HS-27A (cell line): ENCODE data around the gene PPP1R12B.
"Not testable (repeated sequence)": the region's sequence is repeated elsewhere in the genome, so short reads cannot be mapped to it uniquely, and the experiment has no call there.

Experiments used
- DNase-seq: peaks from one replicate; pipeline ENCODE4 v3.0.0-alpha.2; 2012; ENCODE audit warnings: low read depth, missing footprints

Gene PPP1R12B

DNA sequence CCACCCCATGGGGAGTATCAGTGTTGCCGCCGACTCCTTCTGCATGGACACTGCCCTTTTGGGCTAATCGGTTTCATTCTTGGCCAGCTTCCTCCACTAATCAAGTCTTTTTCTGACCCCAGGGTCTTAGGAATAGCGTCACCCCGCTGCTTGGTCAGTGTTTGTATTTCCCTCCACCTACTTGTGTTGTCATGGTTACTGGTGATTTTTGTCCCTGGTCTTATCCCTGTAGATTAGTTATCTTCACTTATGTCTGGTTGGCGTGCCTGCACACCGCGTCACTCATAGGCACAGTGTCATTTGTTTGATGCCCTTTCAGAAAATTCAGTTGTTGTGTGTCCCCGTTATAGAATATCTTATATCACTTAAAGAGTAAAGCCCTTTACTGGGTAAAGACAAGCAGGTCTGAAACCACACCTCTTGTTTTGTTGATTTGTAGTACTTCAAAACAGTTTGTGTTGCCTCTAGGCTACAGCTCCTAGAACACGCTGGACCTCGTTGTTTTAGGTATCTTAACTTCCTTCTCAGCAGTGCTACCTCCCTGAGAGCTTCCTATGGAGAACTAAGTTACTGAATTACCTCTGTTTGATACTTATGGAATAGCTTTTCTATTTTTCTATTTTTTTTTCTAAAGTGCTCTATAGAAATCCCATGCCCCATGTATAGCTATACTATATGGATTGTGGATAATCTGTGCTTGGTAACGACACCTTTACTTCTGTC is 868 bp downstream of the PPP1R12B start:
- no peak for DNase-seq

- DNase-seq = no peak
Observed at GRCh38 chr1:202351725-202352124, 3.2 kb downstream of the PPP1R12B start.

DNA sequence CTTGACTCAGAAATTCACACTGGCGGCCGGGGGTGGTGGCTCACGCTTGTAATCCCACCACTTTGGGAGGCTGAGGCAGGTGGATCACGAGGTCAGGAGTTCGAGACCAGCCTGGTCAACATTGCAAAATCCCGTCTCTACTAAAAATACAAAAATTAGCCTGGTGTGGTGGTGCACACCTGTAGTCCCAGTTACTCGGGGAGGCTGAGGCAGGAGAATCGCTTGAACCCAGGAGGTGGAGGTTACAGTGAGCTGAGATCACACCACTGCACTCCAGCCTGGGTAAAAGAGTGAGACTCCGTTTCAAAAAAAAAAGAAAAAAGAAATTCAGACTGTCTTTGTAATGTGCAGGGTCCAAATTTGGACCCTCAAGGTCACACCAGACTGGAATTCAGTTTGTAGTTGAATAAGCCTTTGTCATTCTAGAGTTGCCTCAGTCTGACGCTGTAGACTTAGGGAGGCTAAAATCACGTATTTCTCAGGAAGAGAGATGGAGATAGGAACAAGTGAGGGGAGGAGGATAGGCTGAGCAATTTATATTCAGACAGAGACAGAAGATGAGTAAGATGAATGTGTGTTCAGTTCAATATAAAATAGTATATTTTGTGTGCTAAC is 4.2 kb downstream of the PPP1R12B start:
- DNase-seq = not testable (repeated sequence)

DNA sequence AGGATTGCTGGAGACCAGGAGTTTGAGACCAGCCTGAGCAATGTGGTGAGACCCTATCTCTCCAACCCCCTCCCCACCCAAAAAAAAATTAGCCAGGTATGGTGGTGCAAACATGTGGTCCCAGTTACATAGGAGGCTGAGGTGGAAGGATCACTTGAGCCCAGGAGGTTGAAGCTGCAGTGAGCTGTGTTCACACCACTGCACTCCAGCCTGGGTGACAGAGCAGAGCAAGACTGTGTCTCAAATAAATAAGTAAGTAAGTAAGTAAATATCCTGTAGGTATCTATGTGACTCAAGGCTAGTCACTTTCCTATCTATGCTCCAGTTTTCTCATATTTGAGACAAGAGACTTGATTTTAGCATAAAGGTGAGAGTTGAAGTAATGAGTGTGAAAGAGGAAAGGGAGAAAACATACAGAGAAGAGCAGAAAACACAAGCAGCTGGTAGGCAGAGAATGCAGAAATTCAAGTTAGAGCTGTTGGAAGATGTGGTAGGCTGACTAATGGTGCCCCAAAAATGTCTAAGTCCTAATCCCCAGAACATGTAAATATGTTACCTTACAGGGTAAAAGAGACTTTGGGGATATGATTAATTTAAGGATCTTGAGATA is 7.5 kb downstream of the PPP1R12B start:
- no peak for DNase-seq

DNA sequence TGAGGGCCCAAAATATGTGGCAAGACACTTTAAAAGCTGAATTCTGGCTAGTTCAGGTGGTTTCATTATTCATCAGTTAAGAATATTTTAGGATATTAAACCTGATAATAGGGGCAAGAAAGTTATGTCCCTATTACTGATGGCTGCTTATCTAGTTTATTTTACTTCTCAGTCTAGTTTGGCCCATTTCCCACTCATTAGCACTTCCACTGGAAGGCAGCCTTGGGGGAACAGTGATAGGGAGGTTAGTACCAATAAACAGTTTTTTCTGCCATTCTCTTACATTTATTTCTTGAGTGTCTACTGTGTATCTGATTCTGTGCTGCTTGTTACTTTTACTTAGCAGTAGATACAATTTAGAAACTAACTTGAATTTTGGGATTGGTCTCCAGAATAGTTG is 9.0 kb downstream of the PPP1R12B start:
- no peak for DNase-seq

- DNase-seq = no peak
Observed at GRCh38 chr1:202361224-202361623, 12.7 kb downstream of the PPP1R12B start.

DNA sequence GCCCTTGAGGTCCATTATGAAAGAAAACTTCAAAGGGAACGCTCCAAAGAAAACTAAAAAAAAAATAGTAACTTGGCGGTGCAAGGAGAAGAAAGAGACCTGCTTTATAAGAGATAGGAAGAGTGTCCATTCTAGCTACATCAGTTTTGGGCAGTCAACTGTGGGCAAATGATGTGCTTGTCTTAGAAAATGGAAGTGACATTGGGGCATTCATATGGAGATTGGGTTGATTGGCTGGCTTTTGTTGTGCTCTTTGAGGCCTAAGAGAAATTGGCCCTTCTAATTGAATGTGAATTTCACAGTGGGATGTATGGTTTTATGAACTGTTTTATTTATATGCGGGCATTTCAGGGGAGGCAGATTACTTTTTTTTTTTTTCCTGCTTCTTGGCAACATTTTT is 13.2 kb downstream of the PPP1R12B start:
- DNase-seq = no peak

GRCh38 chr1:202362212-202362611 is 13.7 kb downstream of the PPP1R12B start:
- no peak for DNase-seq

GRCh38 chr1:202365092-202365815 is 16.8 kb downstream of the PPP1R12B start:
- DNase-seq = no peak

DNA sequence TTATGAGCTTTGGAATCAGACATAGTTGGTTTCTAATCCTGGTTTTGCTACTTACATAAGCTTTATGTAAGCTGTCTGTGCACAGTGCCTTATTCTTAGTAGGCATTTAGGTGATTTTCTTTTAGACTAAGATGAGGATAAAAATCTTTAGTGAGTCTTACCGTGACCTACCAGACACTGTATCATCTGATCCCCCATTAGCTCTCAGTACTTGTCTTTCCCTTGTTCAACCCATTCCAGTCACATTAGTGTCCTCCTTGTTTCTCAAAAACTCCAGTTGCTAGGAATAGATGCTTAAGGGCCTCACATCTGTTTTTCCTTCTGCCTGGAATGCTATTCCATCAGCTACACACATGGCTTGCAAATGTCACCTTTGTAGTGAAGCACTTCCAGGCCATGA is 18.8 kb downstream of the PPP1R12B start:
- no peak for DNase-seq

- not testable (repeated sequence) for DNase-seq
Observed at GRCh38 chr1:202370906-202371305, 22.4 kb downstream of the PPP1R12B start.

GRCh38 chr1:202374099-202374498 is 25.6 kb downstream of the PPP1R12B start:
- DNase-seq = no peak

GRCh38 chr1:202375175-202375574 is 26.7 kb downstream of the PPP1R12B start:
- not testable (repeated sequence) for DNase-seq

DNA sequence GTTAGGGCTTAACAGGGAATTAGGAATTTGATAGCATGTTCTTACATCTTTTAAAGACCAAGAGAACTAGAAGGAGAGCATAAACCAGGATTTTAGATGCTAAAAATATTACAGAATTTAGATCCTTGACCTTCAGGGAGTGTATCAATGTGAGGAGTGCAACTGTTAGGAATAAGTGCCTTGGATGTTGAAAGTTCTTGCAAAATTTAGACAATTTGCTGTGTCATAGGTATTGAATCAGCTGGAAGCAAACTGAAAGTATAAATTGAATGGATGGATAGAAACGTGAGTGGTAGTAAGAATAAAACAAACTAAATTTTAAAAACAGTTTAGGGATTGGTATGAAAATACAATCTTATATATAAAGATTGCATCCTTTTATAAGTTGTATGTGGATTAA is 27.7 kb downstream of the PPP1R12B start:
- no peak for DNase-seq

DNA sequence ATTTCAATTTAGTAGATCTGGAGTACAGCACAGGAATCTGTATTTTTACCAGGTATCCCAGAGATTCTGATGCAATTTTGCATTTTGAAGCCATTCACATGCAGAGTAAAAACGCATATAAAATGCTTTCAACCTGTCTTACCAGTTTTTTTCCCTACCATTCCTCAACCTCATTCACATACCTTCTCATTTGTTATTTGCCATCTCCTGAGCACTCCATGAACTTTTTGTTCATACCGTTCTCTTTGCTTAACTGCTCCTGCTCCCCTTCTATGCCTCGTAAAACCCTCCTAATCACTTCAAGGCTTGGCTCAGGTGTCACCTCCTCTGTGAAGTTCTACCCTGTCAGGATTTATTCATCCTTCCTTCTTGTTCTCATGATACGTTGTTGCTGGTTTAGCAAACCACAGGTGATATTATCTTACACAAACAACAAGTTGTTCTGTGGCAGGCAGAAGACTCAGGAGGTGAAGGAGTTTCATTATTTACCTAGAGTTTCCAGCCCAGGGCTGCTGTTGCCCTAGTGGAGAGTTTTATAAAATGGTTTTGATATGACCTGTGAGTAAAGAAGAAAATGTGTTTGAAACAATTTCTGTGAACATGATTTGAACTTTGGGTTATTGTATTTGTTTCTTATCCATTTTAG is 31.5 kb downstream of the PPP1R12B start:
- DNase-seq = not testable (repeated sequence)

- not testable (repeated sequence) for DNase-seq
Observed at GRCh38 chr1:202380535-202380934, 32.0 kb downstream of the PPP1R12B start.

- DNase-seq = not testable (repeated sequence)
Observed at GRCh38 chr1:202381867-202382266, 33.4 kb downstream of the PPP1R12B start.

GRCh38 chr1:202395831-202396230 is 47.3 kb downstream of the PPP1R12B start:
- not testable (repeated sequence) for DNase-seq

DNA sequence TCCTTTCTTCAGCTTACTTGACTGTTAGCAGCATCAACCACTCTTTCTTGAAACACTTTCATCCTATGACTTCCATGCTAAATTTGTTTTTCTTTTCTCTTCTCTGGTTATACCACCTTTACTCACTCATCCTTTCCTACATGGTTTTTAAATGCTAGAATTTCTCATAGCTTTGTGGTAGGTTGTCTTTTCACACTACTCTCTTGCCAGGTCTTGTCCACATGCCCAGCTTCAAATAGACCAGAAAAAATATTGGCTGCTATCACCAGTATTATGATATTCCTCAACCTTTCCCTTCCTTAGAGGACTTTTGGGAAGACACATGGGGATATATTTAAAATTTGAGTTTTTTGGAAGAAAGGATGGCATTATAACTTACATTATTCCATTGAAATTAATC is 48.8 kb downstream of the PPP1R12B start:
- no peak for DNase-seq

DNA sequence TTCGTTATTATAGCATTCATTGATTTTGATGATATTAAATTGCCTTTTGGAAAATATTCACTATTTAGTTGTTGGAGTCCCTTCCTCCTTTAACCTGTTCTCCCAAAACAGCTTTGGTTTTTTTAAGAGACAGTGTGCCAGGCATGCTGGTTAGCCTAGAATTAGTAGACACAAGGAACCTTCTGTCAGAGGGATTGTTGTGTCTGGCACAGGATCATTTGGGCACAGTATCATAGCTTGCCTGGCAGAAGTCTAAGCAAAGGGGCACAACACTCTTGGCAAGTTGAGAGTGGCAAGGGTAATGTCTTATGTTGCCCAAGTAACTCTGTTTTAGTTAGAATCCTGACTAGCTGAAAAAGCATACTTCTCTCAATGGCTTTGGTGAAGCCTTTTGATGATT is 49.9 kb downstream of the PPP1R12B start:
- not testable (repeated sequence) for DNase-seq

DNA sequence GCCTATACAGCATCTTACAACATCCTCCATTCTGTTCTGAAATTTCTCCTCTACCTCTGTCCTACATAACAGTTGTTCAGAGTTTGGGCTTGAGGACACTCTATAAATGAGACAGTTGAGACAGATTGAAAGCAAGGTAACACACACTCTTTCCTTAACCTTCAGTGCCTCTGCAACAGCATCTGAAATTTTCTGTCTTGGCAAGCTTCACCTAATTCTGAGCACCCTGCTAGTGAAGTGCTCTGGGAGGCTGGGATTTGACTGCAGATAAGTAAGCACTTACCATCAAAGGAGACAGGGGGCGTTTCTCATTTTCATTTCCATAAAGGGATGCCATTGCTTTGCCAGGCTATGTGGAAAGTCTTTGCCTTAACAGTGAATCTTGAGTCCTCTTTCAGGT is 53.3 kb downstream of the PPP1R12B start:
- not testable (repeated sequence) for DNase-seq

- DNase-seq = not testable (repeated sequence)
Observed at GRCh38 chr1:202403381-202403780, 54.9 kb downstream of the PPP1R12B start.
